GM12878 (cell line): ENCODE measurements around the gene NUMB.
A peak's percentile ranks its signal among the peaks of the same experiment; 100 is the strongest.

Source experiments
- BHLHE40 ChIP-seq, 2 experiments: fragments of 450-650 bp in 1 of 2; IDR thresholded peaks; 2 replicates each; pipeline ENCODE4 v1.6.1; 2011 to 2017; ENCODE audit warnings: low read depth in 2 of 2, borderline replicate concordance in 1 of 2, improper control_type of control experiment in 1 of 2, low read length in 1 of 2, mild to moderate bottlenecking in 1 of 2
- HDAC2 ChIP-seq: fragments of 200-600 bp; sonication (generic); IDR thresholded peaks from 2 replicates; pipeline ENCODE4 v1.6.1; 2017
- JUNB ChIP-seq: IDR thresholded peaks from 2 replicates; pipeline ENCODE4 v1.6.1; 2016; ENCODE audit warnings: antibody characterized with exemption, mild to moderate bottlenecking
- NKRF ChIP-seq: fragments of 450-650 bp; conservative IDR thresholded peaks from 2 replicates; pipeline ENCODE4 v1.6.1; 2017; ENCODE audit warnings: mild to moderate bottlenecking, moderate library complexity
- POLR2A ChIP-seq: IDR thresholded peaks from 2 replicates; pipeline ENCODE4 v1.6.1; 2011; ENCODE audit warnings: low read depth, mild to moderate bottlenecking, low read length
- POLR2AphosphoS2 ChIP-seq: IDR thresholded peaks from 2 replicates; pipeline ENCODE4 v1.6.1; 2011; ENCODE audit warnings: low read depth, mild to moderate bottlenecking, low read length, improper control_type of control experiment, moderate library complexity
- POLR2AphosphoS5 ChIP-seq: IDR thresholded peaks from 2 replicates; pipeline ENCODE4 v1.6.1; 2011; ENCODE audit warnings: mild to moderate bottlenecking, low read length, inconsistent platforms
- RB1 ChIP-seq: fragments of 450-650 bp; formaldehyde crosslinking; IDR thresholded peaks from 2 replicates; pipeline ENCODE4 v1.6.1; 2017; ENCODE audit warnings: mild to moderate bottlenecking, borderline replicate concordance
- REST ChIP-seq: IDR thresholded peaks from 2 replicates; pipeline ENCODE4 v1.6.1; 2012; ENCODE audit warnings: mild to moderate bottlenecking, low read depth, low read length
- TF ChIP-seq, protein P1 (sequence below), 3 experiments: IDR thresholded peaks in 2 of 3; conservative IDR thresholded peaks in 1 of 3; 2 replicates each; pipeline ENCODE4 v1.5.1; 2011; ENCODE audit warnings: low read depth in 3 of 3, low read length in 3 of 3, mild to moderate bottlenecking in 3 of 3, control low read depth in 2 of 3, moderate library complexity in 2 of 3, inconsistent platforms in 1 of 3, mixed read lengths in 1 of 3; ENCODE audit not compliant: control insufficient read depth in 2 of 3, insufficient read depth in 1 of 3; ENCODE audit errors: extremely low read depth in 1 of 3

GRCh38 chr14:73237786-73238423 is 220.4 kb downstream of the NUMB start:
- TF ChIP-seq, protein P1, sequence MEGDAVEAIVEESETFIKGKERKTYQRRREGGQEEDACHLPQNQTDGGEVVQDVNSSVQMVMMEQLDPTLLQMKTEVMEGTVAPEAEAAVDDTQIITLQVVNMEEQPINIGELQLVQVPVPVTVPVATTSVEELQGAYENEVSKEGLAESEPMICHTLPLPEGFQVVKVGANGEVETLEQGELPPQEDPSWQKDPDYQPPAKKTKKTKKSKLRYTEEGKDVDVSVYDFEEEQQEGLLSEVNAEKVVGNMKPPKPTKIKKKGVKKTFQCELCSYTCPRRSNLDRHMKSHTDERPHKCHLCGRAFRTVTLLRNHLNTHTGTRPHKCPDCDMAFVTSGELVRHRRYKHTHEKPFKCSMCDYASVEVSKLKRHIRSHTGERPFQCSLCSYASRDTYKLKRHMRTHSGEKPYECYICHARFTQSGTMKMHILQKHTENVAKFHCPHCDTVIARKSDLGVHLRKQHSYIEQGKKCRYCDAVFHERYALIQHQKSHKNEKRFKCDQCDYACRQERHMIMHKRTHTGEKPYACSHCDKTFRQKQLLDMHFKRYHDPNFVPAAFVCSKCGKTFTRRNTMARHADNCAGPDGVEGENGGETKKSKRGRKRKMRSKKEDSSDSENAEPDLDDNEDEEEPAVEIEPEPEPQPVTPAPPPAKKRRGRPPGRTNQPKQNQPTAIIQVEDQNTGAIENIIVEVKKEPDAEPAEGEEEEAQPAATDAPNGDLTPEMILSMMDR (IDR thresholded peaks at IDR 0.05 in 2 of 3, conservative IDR thresholded peaks at IDR 0.05 in 1 of 3; ENCODE audit: control insufficient read depth in 2 of 3, extremely low read depth in 1 of 3, insufficient read depth in 1 of 3, low read depth in 3 of 3, low read length in 3 of 3) = no peak
- TF ChIP-seq RB1 (no peak), POLR2AphosphoS5 (no peak), JUNB (no peak), POLR2AphosphoS2 (no peak), POLR2A (no peak), REST (no peak), HDAC2 (no peak), NKRF (no peak), BHLHE40 (IDR thresholded peaks at IDR 0.05; ENCODE audit: borderline replicate concordance in 1 of 2, low read depth in 2 of 2, low read length in 1 of 2) (0 out of 4 replicates have a peak, but pooled peaks of 1 of the 2 experiments have one; percentile 19)
